ENCODE results near the gene KLHDC7A. TPM values are rescaled to one million over a fixed set of nuclear protein-coding genes. Genes with fewer than 3 reads are reported as not detected.

The KLHDC7A gene
- polyA plus RNA-seq, 1 experiment = not detected

DNA sequence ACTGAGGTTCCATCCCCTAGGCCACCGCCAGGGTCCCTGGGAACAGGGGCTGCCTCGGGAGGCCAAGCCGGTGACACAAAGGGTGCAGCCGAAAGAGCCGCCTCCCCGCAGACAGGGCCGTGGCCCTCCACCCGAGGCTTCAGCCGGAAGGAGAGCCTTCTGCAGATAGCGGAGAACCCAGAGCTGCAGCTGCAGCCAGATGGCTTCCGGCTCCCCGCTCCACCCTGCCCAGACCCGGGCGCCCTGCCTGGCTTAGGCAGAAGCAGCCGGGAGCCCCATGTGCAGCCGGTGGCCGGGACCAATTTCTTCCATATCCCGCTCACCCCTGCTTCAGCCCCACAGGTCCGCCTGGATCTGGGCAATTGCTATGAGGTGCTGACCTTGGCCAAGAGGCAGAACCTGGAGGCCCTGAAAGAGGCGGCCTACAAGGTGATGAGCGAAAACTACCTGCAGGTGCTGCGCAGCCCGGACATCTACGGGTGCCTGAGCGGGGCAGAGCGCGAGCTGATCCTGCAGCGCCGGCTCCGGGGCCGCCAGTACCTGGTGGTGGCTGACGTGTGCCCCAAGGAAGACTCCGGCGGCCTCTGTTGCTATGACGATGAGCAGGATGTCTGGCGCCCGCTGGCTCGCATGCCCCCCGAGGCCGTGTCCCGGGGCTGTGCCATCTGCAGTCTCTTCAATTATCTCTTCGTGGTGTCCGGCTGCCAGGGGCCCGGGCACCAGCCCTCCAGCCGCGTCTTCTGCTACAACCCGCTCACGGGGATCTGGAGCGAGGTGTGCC is 1.4 kb downstream of the KLHDC7A start:
- POLR2A ChIA-PET = no interaction called here
- DNase-seq (ENCODE audit: low read depth) = no peak
- no peaks in the 10 kb centered on the region for H3K27me3 ChIP-seq (ENCODE audit: control insufficient read depth, insufficient read depth, low read length)
- no peaks in the 10 kb centered on the region for H3K36me3 ChIP-seq (ENCODE audit: control insufficient read depth, insufficient read depth, low read length)
- no peak for TF ChIP-seq CTCF (IDR thresholded peaks at IDR 0.05; ENCODE audit: insufficient read depth, low read depth, low read length)
- no peak overlapping the region for H3K4me3 ChIP-seq (ENCODE audit: low read depth, low read length)
- CTCF ChIA-PET = no interaction called here

DNA sequence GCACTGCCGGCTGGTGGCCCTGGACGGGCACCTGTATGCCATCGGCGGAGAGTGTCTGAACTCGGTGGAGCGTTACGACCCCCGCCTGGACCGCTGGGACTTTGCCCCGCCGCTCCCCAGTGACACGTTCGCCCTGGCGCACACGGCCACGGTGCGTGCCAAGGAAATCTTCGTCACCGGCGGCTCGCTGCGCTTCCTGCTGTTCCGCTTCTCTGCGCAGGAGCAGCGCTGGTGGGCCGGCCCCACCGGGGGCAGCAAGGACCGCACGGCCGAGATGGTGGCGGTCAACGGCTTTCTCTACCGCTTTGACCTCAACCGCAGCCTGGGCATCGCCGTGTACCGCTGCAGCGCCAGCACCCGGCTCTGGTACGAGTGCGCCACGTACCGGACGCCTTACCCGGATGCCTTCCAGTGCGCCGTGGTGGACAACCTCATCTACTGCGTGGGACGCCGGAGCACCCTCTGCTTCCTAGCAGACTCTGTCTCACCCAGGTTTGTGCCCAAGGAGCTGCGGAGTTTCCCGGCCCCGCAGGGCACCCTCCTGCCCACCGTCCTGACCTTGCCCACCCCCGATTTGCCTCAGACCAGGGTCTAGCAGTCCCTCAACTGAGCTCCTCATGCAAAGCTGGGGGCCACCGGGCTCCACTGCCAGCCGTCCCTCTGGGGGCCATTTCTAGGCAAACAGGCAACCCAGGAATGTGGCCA is 2.1 kb downstream of the KLHDC7A start:
- ChIA-PET POLR2A (no interaction called here), CTCF (no interaction called here)
- DNase-seq (ENCODE audit: low read depth) = no peak
- Histone ChIP-seq H3K36me3 (ENCODE audit: control insufficient read depth, insufficient read depth, low read length) (no peaks in the 10 kb centered on the region), H3K4me3 (ENCODE audit: low read depth, low read length) (no peak overlapping the region), H3K27me3 (ENCODE audit: control insufficient read depth, insufficient read depth, low read length) (no peaks in the 10 kb centered on the region)
- no peak for TF ChIP-seq CTCF (IDR thresholded peaks at IDR 0.05; ENCODE audit: insufficient read depth, low read depth, low read length)

DNA sequence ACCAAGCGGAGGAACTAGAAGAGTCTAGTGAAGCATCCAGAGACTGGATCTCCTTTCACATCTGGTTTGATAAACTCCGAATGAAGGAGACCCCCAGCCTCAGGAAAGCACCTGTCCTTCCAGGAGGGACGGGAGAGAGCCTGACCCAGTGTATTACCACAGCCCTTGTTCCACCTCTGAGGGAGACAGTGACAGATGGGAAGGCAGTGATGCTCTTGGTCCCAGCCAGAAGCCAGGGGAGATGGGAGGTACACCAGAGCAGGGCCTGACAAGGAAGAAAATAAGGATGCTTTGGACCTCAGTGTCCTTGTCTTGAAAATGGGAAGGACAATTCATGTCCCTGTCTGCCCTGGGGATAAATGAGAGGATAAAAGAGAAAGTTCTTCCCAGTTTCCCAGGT is 3.5 kb downstream of the KLHDC7A start:
- CTCF ChIA-PET = no interaction called here
- POLR2A ChIA-PET = no interaction called here
- Histone ChIP-seq H3K27me3 (ENCODE audit: control insufficient read depth, insufficient read depth, low read length) (no peaks in the 10 kb centered on the region), H3K36me3 (ENCODE audit: control insufficient read depth, insufficient read depth, low read length) (no peaks in the 10 kb centered on the region), H3K4me3 (ENCODE audit: low read depth, low read length) (no peak overlapping the region)
- TF ChIP-seq CTCF (IDR thresholded peaks at IDR 0.05; ENCODE audit: insufficient read depth, low read depth, low read length) = no peak
- DNase-seq (ENCODE audit: low read depth) = no peak

- POLR2A ChIA-PET = no interaction called here
- Histone ChIP-seq H3K36me3 (ENCODE audit: control insufficient read depth, insufficient read depth, low read length) (no peaks in the 10 kb centered on the region), H3K27me3 (ENCODE audit: control insufficient read depth, insufficient read depth, low read length) (no peaks in the 10 kb centered on the region), H3K4me3 (ENCODE audit: low read depth, low read length) (no peak overlapping the region)
- DNase-seq (ENCODE audit: low read depth) = no peak
- TF ChIP-seq CTCF (IDR thresholded peaks at IDR 0.05; ENCODE audit: insufficient read depth, low read depth, low read length) = no peak
- CTCF ChIA-PET = interaction anchor here (0.6 kb wide), 1 partner anchor 1013 kb away, joined by 3 read pairs; no protein-coding TSS in a partner anchor
These were observed 4.0 kb downstream of the KLHDC7A start for GRCh38 chr1:18484721-18485120.

GRCh38 chr1:18485227-18485626 is 4.5 kb downstream of the KLHDC7A start:
- no peak for TF ChIP-seq CTCF (IDR thresholded peaks at IDR 0.05; ENCODE audit: insufficient read depth, low read depth, low read length)
- POLR2A ChIA-PET = no interaction called here
- no peak for DNase-seq (ENCODE audit: low read depth)
- Histone ChIP-seq H3K4me3 (ENCODE audit: low read depth, low read length) (no peak overlapping the region), H3K27me3 (ENCODE audit: control insufficient read depth, insufficient read depth, low read length) (no peaks in the 10 kb centered on the region), H3K36me3 (ENCODE audit: control insufficient read depth, insufficient read depth, low read length) (no peaks in the 10 kb centered on the region)
- CTCF ChIA-PET = interaction anchor here (0.6 kb wide), 1 partner anchor 1014 kb away, joined by 3 read pairs; no protein-coding TSS in a partner anchor
